ENCODE measurements around the gene DLD. TPM values are rescaled to one million over a fixed set of nuclear protein-coding genes. Genes with fewer than 3 reads are reported as not detected.
A peak's percentile ranks its signal among the peaks of the same experiment; 100 is the strongest.

The DLD gene
- total RNA-seq, 2 donors from 2014 or later, result 60.4 to 80.8 TPM

GRCh38 chr7:107967420-107967819 lies 76.4 kb downstream of the DLD start:
- peak overlapping the region; percentile 58 to 64 for H3K27ac ChIP-seq
- peaks cover 9% of the 10 kb centered on the region for H3K9me3 ChIP-seq
- DNase-seq (ENCODE audit: low spot score) (no peak), ATAC-seq (ENCODE audit: insufficient number of reproducible peaks, low FRiP score, low read depth) (no peak)
- no peak overlapping the region for H3K4me3 ChIP-seq
- peaks cover 21 to 48% of the 10 kb centered on the region in 2 donors for H3K4me1 ChIP-seq (ENCODE audit: control insufficient read depth in 1 of 2, low read depth in 2 of 2)
- H3K27me3 ChIP-seq (replicated peaks; ENCODE audit: insufficient read depth), result no peaks in the 10 kb centered on the region
- TF ChIP-seq CTCF (IDR thresholded peaks at IDR 0.05), result no peak
- peaks cover 6% of the 10 kb centered on the region for H3K36me3 ChIP-seq

GRCh38 chr7:107968449-107968848 lies 77.5 kb downstream of the DLD start:
- TF ChIP-seq CTCF (IDR thresholded peaks at IDR 0.05), result no peak
- Histone ChIP-seq H3K36me3 (no peaks in the 10 kb centered on the region), H3K4me3 (no peak overlapping the region), H3K4me1 (ENCODE audit: control insufficient read depth in 1 of 2, low read depth in 2 of 2) (peaks cover 26 to 57% of the 10 kb centered on the region in 2 donors), H3K27me3 (replicated peaks; ENCODE audit: insufficient read depth) (no peaks in the 10 kb centered on the region), H3K27ac (peak overlapping the region; percentile 3 to 55), H3K9me3 (peaks cover 9% of the 10 kb centered on the region)
- no peak for DNase-seq (ENCODE audit: low spot score)
- no peak for ATAC-seq (ENCODE audit: insufficient number of reproducible peaks, low FRiP score, low read depth)

GRCh38 chr7:107969856-107970255 lies 78.9 kb downstream of the DLD start:
- Histone ChIP-seq H3K4me3 (no peak overlapping the region), H3K36me3 (peaks cover 6% of the 10 kb centered on the region), H3K4me1 (ENCODE audit: control insufficient read depth in 1 of 2, low read depth in 2 of 2) (peaks cover 26 to 57% of the 10 kb centered on the region in 2 donors), H3K9me3 (peaks cover 9% of the 10 kb centered on the region), H3K27me3 (replicated peaks; ENCODE audit: insufficient read depth) (no peaks in the 10 kb centered on the region), H3K27ac (peak overlapping the region; percentile 70 to 81)
- DNase-seq (ENCODE audit: low spot score) (no peak), ATAC-seq (ENCODE audit: insufficient number of reproducible peaks, low FRiP score, low read depth) (no peak)
- no peak for TF ChIP-seq CTCF (IDR thresholded peaks at IDR 0.05)

Other genes with a start within 250 kb of the DLD start
- 1 to 10 TPM in 1 of 2 donors, under 1 TPM in 1; 0.81 to 1.5 TPM for gene SLC26A4, start 230.4 kb upstream of the DLD start, total RNA-seq
- 10 to 100 TPM; 20.2 to 21.9 TPM for gene CBLL1, start 147.0 kb upstream of the DLD start, total RNA-seq
- gene SLC26A3, start 88.0 kb upstream of the DLD start, total RNA-seq, result not detected
- gene LAMB1, start 112.0 kb downstream of the DLD start, total RNA-seq, result 100 to 1,000 TPM; 144 to 296 TPM
- under 1 TPM in 1 of 2 donors, not detected in 1; 0.14 TPM for gene LAMB4, start 239.2 kb downstream of the DLD start, total RNA-seq

All from thoracic aorta (tissue), 2 donors.